BE2C (cell line): ENCODE results near the gene RSRC2.

Experiments
- DNase-seq: peaks from one replicate; pipeline ENCODE4 v3.0.0-alpha.2; 2020
- H3K27me3 ChIP-seq: fragments of 250-450 bp; sonication (Bioruptor Pico); 2 replicates; pipeline ENCODE4 v1.5.1; 2020; ENCODE audit warnings: mild to moderate bottlenecking
- H3K36me3 ChIP-seq: fragments of 250-450 bp; sonication (Bioruptor Pico); 2 replicates; pipeline ENCODE4 v1.5.1; 2020; ENCODE audit warnings: mild to moderate bottlenecking
- H3K4me1 ChIP-seq: fragments of 250-450 bp; sonication (Bioruptor Pico); 2 replicates; pipeline ENCODE4 v1.5.1; 2020
- H3K4me3 ChIP-seq: 2 replicates; pipeline ENCODE4 v1.5.1; 2011; ENCODE audit warnings: low read depth, low read length
- H3K9me3 ChIP-seq: fragments of 250-450 bp; sonication (Bioruptor Pico); 2 replicates; pipeline ENCODE4 v1.5.1; 2020
- TF ChIP-seq, protein P1 (sequence below): IDR thresholded peaks from 2 replicates; pipeline ENCODE4 v1.5.1; 2012; ENCODE audit warnings: mild to moderate bottlenecking, low read depth, low read length

RSRC2 gene

DNA sequence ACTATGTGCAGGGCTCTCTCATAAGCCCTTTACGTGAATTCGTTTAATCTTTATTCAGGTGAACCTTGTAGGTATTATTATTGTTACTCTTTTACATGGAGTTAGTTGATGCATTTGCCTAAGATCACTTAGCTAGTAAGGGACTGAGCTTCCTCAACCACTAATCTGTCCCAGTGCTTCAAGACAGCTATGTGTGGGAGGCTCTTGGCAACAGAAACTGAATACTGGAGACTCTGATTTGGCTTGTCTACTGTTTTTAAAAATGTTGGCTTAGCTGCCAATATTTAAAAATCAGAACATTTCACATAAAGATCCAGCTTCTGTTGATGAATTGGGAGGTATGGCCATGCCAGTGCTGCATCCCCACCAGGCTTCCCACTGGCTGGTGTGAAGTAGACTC, 7.1 kb upstream of the RSRC2 start:
- Histone ChIP-seq H3K4me1 (no peaks in the 10 kb centered on the region), H3K36me3 (peaks cover 65% of the 10 kb centered on the region), H3K4me3 (no peak overlapping the region), H3K9me3 (no peaks in the 10 kb centered on the region), H3K27me3 (no peaks in the 10 kb centered on the region)
- DNase-seq = no peak
- TF ChIP-seq, protein P1, sequence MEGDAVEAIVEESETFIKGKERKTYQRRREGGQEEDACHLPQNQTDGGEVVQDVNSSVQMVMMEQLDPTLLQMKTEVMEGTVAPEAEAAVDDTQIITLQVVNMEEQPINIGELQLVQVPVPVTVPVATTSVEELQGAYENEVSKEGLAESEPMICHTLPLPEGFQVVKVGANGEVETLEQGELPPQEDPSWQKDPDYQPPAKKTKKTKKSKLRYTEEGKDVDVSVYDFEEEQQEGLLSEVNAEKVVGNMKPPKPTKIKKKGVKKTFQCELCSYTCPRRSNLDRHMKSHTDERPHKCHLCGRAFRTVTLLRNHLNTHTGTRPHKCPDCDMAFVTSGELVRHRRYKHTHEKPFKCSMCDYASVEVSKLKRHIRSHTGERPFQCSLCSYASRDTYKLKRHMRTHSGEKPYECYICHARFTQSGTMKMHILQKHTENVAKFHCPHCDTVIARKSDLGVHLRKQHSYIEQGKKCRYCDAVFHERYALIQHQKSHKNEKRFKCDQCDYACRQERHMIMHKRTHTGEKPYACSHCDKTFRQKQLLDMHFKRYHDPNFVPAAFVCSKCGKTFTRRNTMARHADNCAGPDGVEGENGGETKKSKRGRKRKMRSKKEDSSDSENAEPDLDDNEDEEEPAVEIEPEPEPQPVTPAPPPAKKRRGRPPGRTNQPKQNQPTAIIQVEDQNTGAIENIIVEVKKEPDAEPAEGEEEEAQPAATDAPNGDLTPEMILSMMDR = no peak

DNA sequence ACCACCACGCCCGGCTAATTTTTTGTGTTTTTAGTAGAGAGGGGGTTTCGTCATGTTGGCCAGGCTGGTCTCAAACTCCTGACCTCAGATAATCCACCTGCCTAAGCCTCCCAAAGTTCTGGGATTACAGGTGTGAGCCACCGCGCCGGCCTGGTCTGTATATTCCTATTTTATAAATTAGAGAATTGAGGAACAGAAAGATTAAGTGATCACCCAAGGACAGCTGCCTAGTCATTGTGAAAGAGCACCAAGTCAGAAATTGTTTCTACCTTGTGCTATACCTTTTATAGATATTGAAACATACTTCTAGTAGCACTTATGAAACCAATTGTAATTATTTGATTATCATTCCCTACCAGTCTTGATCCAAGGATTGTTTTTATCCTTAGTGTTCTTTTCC, 2.3 kb upstream of the RSRC2 start:
- H3K9me3 ChIP-seq = no peaks in the 10 kb centered on the region
- H3K27me3 ChIP-seq = no peaks in the 10 kb centered on the region
- no peak overlapping the region for H3K4me3 ChIP-seq
- TF ChIP-seq, protein P1 = no peak
- no peaks in the 10 kb centered on the region for H3K4me1 ChIP-seq
- DNase-seq = no peak
- peaks cover 57% of the 10 kb centered on the region for H3K36me3 ChIP-seq

DNA sequence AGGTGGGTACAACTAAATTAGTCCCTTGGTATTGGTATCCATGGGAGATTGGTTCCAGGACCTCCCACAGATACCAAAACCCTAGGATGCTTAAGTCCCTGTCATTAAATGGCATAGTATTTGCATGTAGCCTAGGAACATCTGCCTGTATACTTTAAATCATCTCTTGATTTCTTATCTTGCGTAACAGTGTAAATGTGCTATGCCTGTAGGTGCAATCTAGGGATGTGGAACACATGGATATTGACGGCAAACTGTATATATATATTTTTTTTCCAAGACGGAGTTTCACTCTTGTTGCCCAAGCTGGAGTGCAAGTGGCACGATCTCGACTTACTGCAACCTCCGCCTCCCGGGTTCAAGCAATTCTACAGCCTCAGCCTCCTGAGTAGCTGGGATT, 1.8 kb upstream of the RSRC2 start:
- TF ChIP-seq, protein P1 = no peak
- no peaks in the 10 kb centered on the region for H3K9me3 ChIP-seq
- peaks cover 57% of the 10 kb centered on the region for H3K36me3 ChIP-seq
- H3K4me1 ChIP-seq = no peaks in the 10 kb centered on the region
- H3K4me3 ChIP-seq = peak overlapping the region; percentile 100
- no peaks in the 10 kb centered on the region for H3K27me3 ChIP-seq
- DNase-seq = no peak

DNA sequence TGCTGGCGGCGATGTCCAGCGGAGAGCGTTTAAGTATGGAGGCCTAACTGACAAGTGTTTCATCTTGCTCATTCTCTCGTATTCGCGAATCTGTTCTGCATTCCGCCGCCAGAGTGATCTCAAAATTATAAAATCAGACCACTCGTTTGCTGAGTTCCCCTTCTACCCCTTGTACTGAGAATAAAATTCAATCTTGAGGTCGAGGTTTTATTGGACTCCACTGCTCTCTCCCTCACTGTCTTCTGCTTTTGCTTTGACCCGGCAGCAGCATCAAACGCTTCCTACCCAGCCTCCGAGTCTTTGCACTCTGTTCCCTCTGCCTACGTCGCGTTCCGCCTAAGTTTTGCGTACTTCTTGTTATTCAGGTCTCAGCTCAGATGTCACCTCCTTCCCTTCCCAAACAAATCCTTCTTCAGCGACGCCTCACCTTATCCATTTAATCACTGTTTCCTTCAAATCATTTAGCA, 775 bp upstream of the RSRC2 start:
- DNase-seq = no peak
- Histone ChIP-seq H3K9me3 (no peaks in the 10 kb centered on the region), H3K27me3 (no peaks in the 10 kb centered on the region), H3K36me3 (peaks cover 60% of the 10 kb centered on the region), H3K4me1 (no peaks in the 10 kb centered on the region), H3K4me3 (peak overlapping the region; percentile 100)
- TF ChIP-seq, protein P1 = no peak

DNA sequence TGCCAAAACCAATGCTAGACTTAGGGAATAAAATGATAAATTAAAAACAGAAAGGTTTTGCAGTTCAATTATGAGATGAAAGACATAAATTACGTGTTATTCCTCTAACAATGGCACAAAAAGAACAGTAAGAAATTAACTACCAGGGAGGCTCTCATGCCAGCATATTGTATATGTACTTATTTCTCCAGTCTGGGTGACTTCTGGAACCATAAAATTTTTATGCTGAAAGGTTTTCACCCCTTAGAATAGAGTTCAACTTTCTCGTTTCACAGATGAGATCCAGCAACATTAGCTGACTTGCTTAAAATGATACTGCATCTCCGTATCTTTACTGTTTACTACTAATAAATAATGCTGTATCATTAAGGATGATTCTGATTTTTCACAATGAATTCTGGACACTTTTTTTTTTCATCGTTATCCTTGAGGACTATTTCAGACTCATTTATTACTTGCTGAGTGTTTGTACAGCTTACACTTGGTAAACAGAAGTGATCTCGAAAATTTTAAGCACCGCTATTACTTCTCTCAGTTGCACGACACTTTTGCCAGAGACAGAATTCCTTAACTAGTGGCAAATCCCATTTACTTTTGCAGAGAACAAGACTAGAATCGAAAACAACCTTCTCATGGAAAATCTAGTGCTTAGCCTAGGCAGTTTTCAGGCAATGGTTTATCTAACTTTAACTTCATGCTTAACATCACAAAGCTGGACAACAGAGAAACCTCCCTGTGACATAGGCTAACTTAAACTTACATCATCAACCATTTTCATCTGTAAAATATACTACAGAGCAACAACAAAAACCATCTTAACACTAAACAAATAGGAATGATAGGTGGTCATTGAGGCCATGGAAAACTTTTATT, 2.7 kb downstream of the RSRC2 start:
- TF ChIP-seq, protein P1 = no peak
- Histone ChIP-seq H3K9me3 (no peaks in the 10 kb centered on the region), H3K4me3 (peak overlapping the region; percentile 100), H3K4me1 (no peaks in the 10 kb centered on the region), H3K36me3 (peaks cover 74% of the 10 kb centered on the region), H3K27me3 (no peaks in the 10 kb centered on the region)
- DNase-seq = no peak

DNA sequence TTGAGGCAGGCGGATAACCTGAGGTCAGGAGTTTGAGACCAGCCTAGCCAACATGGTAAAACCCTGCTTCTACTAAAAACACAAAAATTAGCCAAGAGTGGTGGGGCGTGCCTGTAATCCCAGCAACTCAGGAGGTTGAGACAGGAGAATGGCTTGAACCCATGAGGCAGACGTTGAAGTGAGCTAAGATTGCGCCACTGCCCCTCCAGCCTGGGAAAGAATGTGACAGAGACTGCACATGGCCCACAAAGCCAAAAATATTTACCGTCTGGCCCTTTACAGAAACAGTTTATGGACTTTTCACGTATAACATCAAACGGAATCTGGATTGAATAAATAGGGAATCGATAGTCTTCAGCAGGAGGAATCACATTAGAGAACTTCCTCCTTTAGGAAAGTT, 3.5 kb downstream of the RSRC2 start:
- TF ChIP-seq, protein P1 = no peak
- no peaks in the 10 kb centered on the region for H3K4me1 ChIP-seq
- no peak for DNase-seq
- H3K27me3 ChIP-seq = no peaks in the 10 kb centered on the region
- peaks cover 77% of the 10 kb centered on the region for H3K36me3 ChIP-seq
- peak overlapping the region; percentile 100 for H3K4me3 ChIP-seq
- no peaks in the 10 kb centered on the region for H3K9me3 ChIP-seq
